Activated CD8-positive, alpha-beta memory T cell treated with anti-CD3 and anti-CD28 coated beads, Interleukin-2, amount 10 ng/mL, durations not matched to agents 7 days and 5 days (primary cell): Measurements from ENCODE around the gene DNM2. TPM values are rescaled to one million over a fixed set of nuclear protein-coding genes. Genes with fewer than 3 reads are reported as not detected.
"Not testable (repeated sequence)": the region's sequence is repeated elsewhere in the genome, so short reads cannot be mapped to it uniquely, and the experiment has no call there.

Experiments
- ATAC-seq: fragments of 150-1000 bp; cut with Tn5 transposase; one replicate; pipeline ENCODE4 v1.10.0; 2021; ENCODE audit warnings: moderate library complexity
- CTCF ChIA-PET: fragments of 350-600 bp; sonication (Branson Sonifier 250); formaldehyde crosslinking; loops from one replicate; lab custom pipeline; 2021; ENCODE audit warnings: antibody characterized with exemption; lab: Charles Lee
- DNase-seq: peaks from one replicate; pipeline ENCODE4 v3.0.0-alpha.2; 2020
- H3K27ac Mint-ChIP-seq: one replicate; pipeline ENCODE4 v1.8.0; 2021; ENCODE audit warnings: mild to moderate bottlenecking, mixed read lengths
- H3K27me3 Mint-ChIP-seq: one replicate; pipeline ENCODE4 v1.8.0; 2021; ENCODE audit warnings: mixed read lengths
- H3K36me3 Mint-ChIP-seq: one replicate; pipeline ENCODE4 v1.8.0; 2021; ENCODE audit warnings: mild to moderate bottlenecking, mixed read lengths
- H3K4me1 Mint-ChIP-seq: one replicate; pipeline ENCODE4 v1.8.0; 2021; ENCODE audit warnings: mixed read lengths
- H3K4me3 Mint-ChIP-seq: one replicate; pipeline ENCODE4 v1.8.0; 2021; ENCODE audit warnings: mild to moderate bottlenecking, moderate library complexity, mixed read lengths
- H3K9me3 Mint-ChIP-seq: one replicate; pipeline ENCODE4 v1.8.0; 2022; ENCODE audit warnings: low read depth, mixed read lengths
- total RNA-seq, 2 experiments: library from RNA; stranded (reverse); gene quantifications; one replicate each; pipeline ENCODE4 v1.2.3, GENCODE V29; 2021

DNM2 gene
- total RNA-seq, 2 experiments from 2014 or later: 267 to 315 TPM

GRCh38 chr19:10868872-10869547, 151.1 kb downstream of the DNM2 start:
- H3K4me3 Mint-ChIP-seq: no peak overlapping the region
- no peak overlapping the region for H3K27ac Mint-ChIP-seq
- no peak for DNase-seq
- CTCF ChIA-PET: interaction anchor here (0.8 to 9.2 kb wide), 7 partner anchors 11 to 169 kb away, joined by 3 to 132 read pairs (median 12); partner anchors contain the start of genes DNM2 and QTRT1
- ATAC-seq: no peak
- no peaks in the 10 kb centered on the region for H3K9me3 Mint-ChIP-seq
- no peaks in the 10 kb centered on the region for H3K27me3 Mint-ChIP-seq
- H3K4me1 Mint-ChIP-seq: peaks cover 35% of the 10 kb centered on the region
- H3K36me3 Mint-ChIP-seq: peaks cover 5% of the 10 kb centered on the region

GRCh38 chr19:10869872-10870311, 152.0 kb downstream of the DNM2 start:
- Mint-ChIP-seq H3K27ac (peak overlapping the region; percentile 17), H3K4me1 (peaks cover 28% of the 10 kb centered on the region), H3K4me3 (peak overlapping the region; percentile 72)
- peak; percentile 48 for DNase-seq
- not testable (repeated sequence) for H3K27me3 Mint-ChIP-seq, ATAC-seq, H3K36me3 Mint-ChIP-seq, H3K9me3 Mint-ChIP-seq
- CTCF ChIA-PET: interaction anchor here (1.5 to 3.7 kb wide), 5 partner anchors 11 to 170 kb away, joined by 4 to 24 read pairs (median 9); partner anchors contain the start of gene DNM2

GRCh38 chr19:10870501-10870954, 152.6 kb downstream of the DNM2 start:
- H3K9me3 Mint-ChIP-seq: no peaks in the 10 kb centered on the region
- peaks cover 28% of the 10 kb centered on the region for H3K4me1 Mint-ChIP-seq
- H3K4me3 Mint-ChIP-seq: peak overlapping the region; percentile 72
- peaks cover 5% of the 10 kb centered on the region for H3K36me3 Mint-ChIP-seq
- no peaks in the 10 kb centered on the region for H3K27me3 Mint-ChIP-seq
- peak overlapping the region; percentile 84 for H3K27ac Mint-ChIP-seq
- CTCF ChIA-PET: interaction anchor here (0.6 to 3.7 kb wide), 20 partner anchors 8 to 302 kb away, joined by 3 to 24 read pairs (median 4); partner anchors contain the start of genes CDKN2D, DNM2 and TMED1
- ATAC-seq (no peak), DNase-seq (no peak)

GRCh38 chr19:10870955-10871603, 153.2 kb downstream of the DNM2 start, which contains the start of gene CARM1:
Gene CARM1 (plus strand): TSS chr19:10871553. CDS start chr19:10871703, 150 bp downstream.
- Mint-ChIP-seq H3K4me1 (peaks cover 29% of the 10 kb centered on the region), H3K36me3 (peaks cover 5% of the 10 kb centered on the region), H3K27ac (peak within 1 kb of the TSS; percentile 84), H3K4me3 (peak within 1 kb of the TSS; percentile 79), H3K9me3 (no peaks in the 10 kb centered on the region), H3K27me3 (no peaks in the 10 kb centered on the region)
- peak; percentile 99 for DNase-seq
- CTCF ChIA-PET: interaction anchor here (0.6 to 3.7 kb wide), 20 partner anchors 8 to 303 kb away, joined by 3 to 24 read pairs (median 4); partner anchors contain the start of genes CDKN2D, DNM2 and TMED1
- peak; percentile 89 for ATAC-seq

GRCh38 chr19:10871711-10872545, 154.0 kb downstream of the DNM2 start:
- CTCF ChIA-PET: interaction anchor here (0.7 to 3.8 kb wide), 12 partner anchors 7 to 277 kb away, joined by 3 to 29 read pairs (median 4); partner anchors contain the start of genes DNM2, TIMM29, TMED1 and YIPF2
- peak overlapping the region; percentile 79 for H3K4me3 Mint-ChIP-seq
- no peaks in the 10 kb centered on the region for H3K27me3 Mint-ChIP-seq
- peaks cover 5% of the 10 kb centered on the region for H3K36me3 Mint-ChIP-seq
- peak; percentile 2 for ATAC-seq
- peak; percentile 57 for DNase-seq
- H3K27ac Mint-ChIP-seq: peak overlapping the region; percentile 84
- no peaks in the 10 kb centered on the region for H3K9me3 Mint-ChIP-seq
- H3K4me1 Mint-ChIP-seq: peaks cover 38% of the 10 kb centered on the region

GRCh38 chr19:10872546-10873107, 154.7 kb downstream of the DNM2 start:
- peaks cover 41% of the 10 kb centered on the region for H3K4me1 Mint-ChIP-seq

GRCh38 chr19:10874024-10874423, 156.1 kb downstream of the DNM2 start:
- no peak for ATAC-seq
- no peak overlapping the region for H3K27ac Mint-ChIP-seq

More at GRCh38 chr19:10872546-10873107, 154.7 kb downstream of the DNM2 start:
- Mint-ChIP-seq H3K27ac (peak overlapping the region; percentile 84), H3K4me3 (peak overlapping the region; percentile 79), H3K9me3 (no peaks in the 10 kb centered on the region), H3K27me3 (no peaks in the 10 kb centered on the region), H3K36me3 (peaks cover 5% of the 10 kb centered on the region)
- ATAC-seq (no peak), DNase-seq (no peak)
- CTCF ChIA-PET: interaction anchor here (0.6 to 3.8 kb wide), 11 partner anchors 8 to 277 kb away, joined by 3 to 29 read pairs (median 4); partner anchors contain the start of genes DNM2, TIMM29, TMED1 and YIPF2

GRCh38 chr19:10876459-10877240, 158.8 kb downstream of the DNM2 start:
- Mint-ChIP-seq H3K4me1 (peaks cover 44% of the 10 kb centered on the region), H3K4me3 (peak overlapping the region; percentile 32)
- CTCF ChIA-PET: interaction anchor here (0.5 to 1.5 kb wide), 5 partner anchors 12 to 159 kb away, joined by 3 to 5 read pairs (median 4); partner anchors contain the start of gene DNM2

More at GRCh38 chr19:10874024-10874423, 156.1 kb downstream of the DNM2 start:
- Mint-ChIP-seq H3K27me3 (no peaks in the 10 kb centered on the region), H3K4me3 (peak overlapping the region; percentile 26), H3K4me1 (peaks cover 42% of the 10 kb centered on the region), H3K9me3 (no peaks in the 10 kb centered on the region), H3K36me3 (peaks cover 5% of the 10 kb centered on the region)
- CTCF ChIA-PET: interaction anchor here (1.7 to 3.8 kb wide), 2 partner anchors 10 to 156 kb away, joined by 3 to 29 read pairs; partner anchors contain the start of gene DNM2
- DNase-seq: no peak

GRCh38 chr19:10877608-10878007, 159.7 kb downstream of the DNM2 start:
- Mint-ChIP-seq H3K4me1 (peaks cover 40% of the 10 kb centered on the region), H3K4me3 (peak overlapping the region; percentile 33), H3K27ac (peak overlapping the region; percentile 92)
- DNase-seq, H3K9me3 Mint-ChIP-seq, H3K27me3 Mint-ChIP-seq, ATAC-seq, H3K36me3 Mint-ChIP-seq: not testable (repeated sequence)
- CTCF ChIA-PET: interaction anchor here (0.6 to 1.9 kb wide), 3 partner anchors 15 to 160 kb away, joined by 3 to 7 read pairs (median 4); partner anchors contain the start of gene DNM2

More at GRCh38 chr19:10876459-10877240, 158.8 kb downstream of the DNM2 start:
- H3K9me3 Mint-ChIP-seq: no peaks in the 10 kb centered on the region
- ATAC-seq (no peak), DNase-seq (peak; percentile 56)
- H3K27me3 Mint-ChIP-seq: no peaks in the 10 kb centered on the region
- peaks cover 5% of the 10 kb centered on the region for H3K36me3 Mint-ChIP-seq
- H3K27ac Mint-ChIP-seq: peak overlapping the region; percentile 33

- H3K27ac Mint-ChIP-seq: peak overlapping the region; percentile 92
- H3K27me3 Mint-ChIP-seq: no peaks in the 10 kb centered on the region
- peaks cover 4% of the 10 kb centered on the region for H3K36me3 Mint-ChIP-seq
- peaks cover 35% of the 10 kb centered on the region for H3K4me1 Mint-ChIP-seq
- no peak for DNase-seq
- CTCF ChIA-PET: interaction anchor here (0.6 to 1.9 kb wide), 2 partner anchors 20 to 161 kb away, joined by 3 to 7 read pairs; partner anchors contain the start of gene DNM2
- ATAC-seq: peak; percentile 52
- no peaks in the 10 kb centered on the region for H3K9me3 Mint-ChIP-seq
- H3K4me3 Mint-ChIP-seq: peak overlapping the region; percentile 33
Measured at GRCh38 chr19:10878253-10878652, 160.4 kb downstream of the DNM2 start.
